H9 (cell line): ENCODE results near the gene JUP. TPM values are rescaled to one million over a fixed set of nuclear protein-coding genes. Genes with fewer than 3 reads are reported as not detected.

Experiments used
- DNase-seq: peaks from one replicate; pipeline ENCODE4 v3.0.0-alpha.2; 2017
- H2AFZ ChIP-seq: one replicate; pipeline ENCODE4 v1.6.1; 2013; ENCODE audit warnings: mild to moderate bottlenecking, low read length, control low read depth, moderate library complexity
- H2AK5ac ChIP-seq: 2 replicates; pipeline ENCODE4 v1.6.1; 2013; ENCODE audit warnings: low read length, control low read depth, mixed read lengths; ENCODE audit not compliant: insufficient read length
- H2BK120ac ChIP-seq: one replicate; pipeline ENCODE4 v1.6.1; 2013; ENCODE audit warnings: low read depth, mild to moderate bottlenecking, low read length, control low read depth, inconsistent platforms; ENCODE audit not compliant: poor library complexity, severe bottlenecking
- H2BK12ac ChIP-seq: 2 replicates; pipeline ENCODE4 v1.6.1; 2013; ENCODE audit warnings: low read length, control low read depth, mixed read lengths, low read depth; ENCODE audit not compliant: insufficient read length
- H2BK15ac ChIP-seq: 2 replicates; pipeline ENCODE4 v1.6.1; 2013; ENCODE audit warnings: low read depth, low read length, control low read depth
- H2BK20ac ChIP-seq: one replicate; pipeline ENCODE4 v1.6.1; 2013; ENCODE audit warnings: low read depth, mild to moderate bottlenecking, low read length, control low read depth, inconsistent platforms; ENCODE audit not compliant: poor library complexity, severe bottlenecking
- H2BK5ac ChIP-seq: 2 replicates; pipeline ENCODE4 v1.6.1; 2013; ENCODE audit warnings: low read length, control low read depth, mixed read lengths; ENCODE audit not compliant: insufficient read length
- H3K14ac ChIP-seq: 2 replicates; pipeline ENCODE4 v1.6.1; 2013; ENCODE audit warnings: low read length, control low read depth; ENCODE audit not compliant: insufficient read depth
- H3K18ac ChIP-seq: 2 replicates; pipeline ENCODE4 v1.6.1; 2013; ENCODE audit warnings: low read depth, mild to moderate bottlenecking, mixed read lengths, low read length, control low read depth; ENCODE audit not compliant: insufficient read length
- H3K23ac ChIP-seq: 2 replicates; pipeline ENCODE4 v1.6.1; 2013; ENCODE audit warnings: low read length, control low read depth, mixed read lengths, low read depth; ENCODE audit not compliant: insufficient read length
- H3K23me2 ChIP-seq: 2 replicates; pipeline ENCODE4 v1.6.1; 2013; ENCODE audit warnings: low read depth, mild to moderate bottlenecking, mixed read lengths, low read length, control low read depth; ENCODE audit not compliant: insufficient read length, poor library complexity, severe bottlenecking
- H3K27ac ChIP-seq: 2 replicates; pipeline ENCODE4 v1.5.1; 2013; ENCODE audit warnings: low read length, control low read depth, mixed read lengths, low read depth; ENCODE audit not compliant: insufficient read length
- H3K27me3 ChIP-seq: 2 replicates; pipeline ENCODE4 v1.6.1; 2013; ENCODE audit warnings: low read length, control low read depth, inconsistent platforms; ENCODE audit not compliant: insufficient read depth
- H3K4ac ChIP-seq: 2 replicates; pipeline ENCODE4 v1.6.1; 2013; ENCODE audit warnings: low read depth, mild to moderate bottlenecking, control low read depth, inconsistent platforms, low read length, moderate library complexity
- H3K4me1 ChIP-seq: 2 replicates; pipeline ENCODE4 v1.6.1; 2013; ENCODE audit warnings: low read length, control low read depth, inconsistent platforms; ENCODE audit not compliant: insufficient read depth
- H3K4me2 ChIP-seq: 2 replicates; pipeline ENCODE4 v1.6.1; 2013; ENCODE audit warnings: low read length, control low read depth, mixed read lengths; ENCODE audit not compliant: insufficient read length, insufficient read depth
- H3K56ac ChIP-seq: 2 replicates; pipeline ENCODE4 v1.6.1; 2013; ENCODE audit warnings: low read depth, mild to moderate bottlenecking, mixed read lengths, low read length, control low read depth; ENCODE audit not compliant: insufficient read length
- H3K79me1 ChIP-seq: 2 replicates; pipeline ENCODE4 v1.6.1; 2013; ENCODE audit warnings: low read depth, mild to moderate bottlenecking, moderate library complexity, low read length, control low read depth, inconsistent platforms; ENCODE audit not compliant: insufficient read depth, poor library complexity, severe bottlenecking
- H3K79me2 ChIP-seq: 2 replicates; pipeline ENCODE4 v1.6.1; 2013; ENCODE audit warnings: low read length, control low read depth, inconsistent platforms; ENCODE audit not compliant: insufficient read depth
- H3K9ac ChIP-seq: 2 replicates; pipeline ENCODE4 v1.6.1; 2013; ENCODE audit warnings: low read length, control low read depth, mixed read lengths; ENCODE audit not compliant: insufficient read length; ENCODE audit errors: extremely low read depth
- H3K9me3 ChIP-seq: one replicate; pipeline ENCODE4 v1.6.1; 2013; ENCODE audit warnings: low read depth, low read length, inconsistent platforms; ENCODE audit not compliant: control insufficient read depth
- H3T11ph ChIP-seq: one replicate; pipeline ENCODE4 v1.6.1; 2013; ENCODE audit warnings: mild to moderate bottlenecking, low read length, control low read depth, inconsistent platforms
- H4K20me1 ChIP-seq: one replicate; pipeline ENCODE4 v1.6.1; 2013; ENCODE audit not compliant: control insufficient read depth, insufficient read length, insufficient read depth
- H4K5ac ChIP-seq: 2 replicates; pipeline ENCODE4 v1.6.1; 2013; ENCODE audit warnings: low read depth, mild to moderate bottlenecking, mixed read lengths, low read length, control low read depth; ENCODE audit not compliant: insufficient read length
- H4K8ac ChIP-seq: replicated peaks from 2 replicates; pipeline ENCODE4 v1.6.1; 2013; ENCODE audit warnings: low read length, control low read depth, mixed read lengths, low read depth; ENCODE audit not compliant: insufficient read length
- H4K91ac ChIP-seq: 2 replicates; pipeline ENCODE4 v1.6.1; 2013; ENCODE audit warnings: low read depth, mild to moderate bottlenecking, moderate library complexity, mixed read lengths, low read length, control low read depth; ENCODE audit not compliant: insufficient read length
- H3K27ac Mint-ChIP-seq, 3 experiments: 2 replicates in 2 of 3; 3 replicates in 1 of 3; pipeline ENCODE4 v1.8.0; 2020 to 2021; ENCODE audit warnings: mixed read lengths in 3 of 3, mild to moderate bottlenecking in 1 of 3, moderate library complexity in 1 of 3
- H3K27me3 Mint-ChIP-seq: 2 replicates; pipeline ENCODE4 v1.8.0; 2021; ENCODE audit warnings: low read depth, mild to moderate bottlenecking, moderate library complexity, mixed read lengths
- H3K36me3 Mint-ChIP-seq, 3 experiments: 2 replicates in 2 of 3; 3 replicates in 1 of 3; pipeline ENCODE4 v1.8.0; 2020 to 2021; ENCODE audit warnings: low read depth in 3 of 3, mixed read lengths in 3 of 3; ENCODE audit not compliant: insufficient read depth in 1 of 3
- H3K4me1 Mint-ChIP-seq, 2 experiments: 2 replicates each; pipeline ENCODE4 v1.8.0; 2020; ENCODE audit warnings: mixed read lengths in 2 of 2
- H3K4me3 Mint-ChIP-seq, 2 experiments: 2 replicates in 1 of 2; 3 replicates in 1 of 2; pipeline ENCODE4 v1.8.0; 2020 to 2021; ENCODE audit warnings: mild to moderate bottlenecking in 2 of 2, mixed read lengths in 2 of 2, moderate library complexity in 1 of 2
- H3K9me3 Mint-ChIP-seq, 2 experiments: 2 replicates in 1 of 2; 3 replicates in 1 of 2; pipeline ENCODE4 v1.8.0; 2020; ENCODE audit warnings: mild to moderate bottlenecking in 2 of 2, mixed read lengths in 2 of 2, moderate library complexity in 1 of 2
- CTCF ChIP-seq: fragments of 200-600 bp; sonication (generic); conservative IDR thresholded peaks from 3 replicates; pipeline ENCODE4 v1.8.0; 2021; ENCODE audit warnings: antibody characterized with exemption, mild to moderate bottlenecking
- WGBS: extraction: QIAGEN DNeasy Blood & Tissue Kit; methylation state at CpG from one replicate; pipeline ENCODE4 v1.1.7; 2013; ENCODE audit warnings: missing lambda C conversion rate, low lambda C conversion rate, mixed read lengths; ENCODE audit not compliant: insufficient read length; ENCODE audit errors: extremely low coverage; 5-methylcytosine and 5-hydroxymethylcytosine counted together
- total RNA-seq: library from RNA; stranded (reverse); gene quantifications from 2 replicates; pipeline ENCODE4 v1.2.1, GENCODE V29; 2021

JUP gene
- total RNA-seq, 1 experiment from 2014 or later, result 90.1 TPM

- H2BK15ac ChIP-seq, result no peak overlapping the region
- no peak overlapping the region for H3K18ac ChIP-seq
- peaks cover 16% of the 10 kb centered on the region for H3K23me2 ChIP-seq
- no peaks in the 10 kb centered on the region for H3K9me3 ChIP-seq
- no peaks in the 10 kb centered on the region for H4K20me1 ChIP-seq
- peaks cover 23 to 24% of the 10 kb centered on the region in 2 experiments for H3K4me1 Mint-ChIP-seq
- peaks cover 2% of the 10 kb centered on the region for H3K79me1 ChIP-seq
- H2AK5ac ChIP-seq, result no peak overlapping the region
- peaks cover 14% of the 10 kb centered on the region; the same call in 1 of the 2 replicates for H3K79me2 ChIP-seq
- peaks cover 25 to 27% (median 26%) of the 10 kb centered on the region in 3 experiments for H3K36me3 Mint-ChIP-seq
- H3K23ac ChIP-seq, result no peak overlapping the region
- H4K5ac ChIP-seq, result no peak overlapping the region
- peak overlapping the region; percentile 91 to 99 for H3K4me3 Mint-ChIP-seq
- no peak overlapping the region for H2AFZ ChIP-seq
- peaks cover 11% of the 10 kb centered on the region for H3K27me3 Mint-ChIP-seq
- H2BK5ac ChIP-seq, result no peak overlapping the region
- no peak for TF ChIP-seq CTCF
- H2BK20ac ChIP-seq, result no peak overlapping the region
- H3K56ac ChIP-seq, result no peak overlapping the region
- no peak overlapping the region for H4K91ac ChIP-seq
- H3K27ac Mint-ChIP-seq, result no peak overlapping the region; a peak in 2 of 7 replicates
- H2BK120ac ChIP-seq, result no peak overlapping the region
- WGBS, result no CpG with 5 or more reads among the region's 58 CpGs
- H3K27ac ChIP-seq, result no peak overlapping the region
- no peak overlapping the region for H4K8ac ChIP-seq
- H3K4ac ChIP-seq, result no peak overlapping the region
- H3K9ac ChIP-seq, result no peak overlapping the region
- no peaks in the 10 kb centered on the region for H3K27me3 ChIP-seq
- H2BK12ac ChIP-seq, result no peak overlapping the region
- 0 out of 2 replicates have a peak overlapping the region, but pooled peaks have one; percentile 1 for H3K14ac ChIP-seq
- H3T11ph ChIP-seq, result no peak overlapping the region
- peaks cover 4% of the 10 kb centered on the region; the same call in 1 of the 2 replicates for H3K4me1 ChIP-seq
- H3K4me2 ChIP-seq, result peak overlapping the region; percentile 76
- DNase-seq, result peak; percentile 49
- peaks cover 0 to 10% of the 10 kb centered on the region in 2 experiments; a peak in 3 of 5 replicates for H3K9me3 Mint-ChIP-seq
Measured at GRCh38 chr17:41810659-41811548, 24.4 kb upstream of the JUP start.
